ENCODE measurements around the gene SLC35E1.

- no peak for TF ChIP-seq CTCF (conservative IDR thresholded peaks at IDR 0.05; ENCODE audit: low read depth, low read length)
- TF ChIP-seq POLR2A (IDR thresholded peaks at IDR 0.05; ENCODE audit: low read depth, low read length): no peak
- no peak for TF ChIP-seq FOS (IDR thresholded peaks at IDR 0.05; ENCODE audit: low read depth, low read length)
- TF ChIP-seq MAZ (IDR thresholded peaks at IDR 0.05; ENCODE audit: borderline replicate concordance, low read depth, low read length): no peak
- TF ChIP-seq RAD21 (IDR thresholded peaks at IDR 0.05; ENCODE audit: low read length): no peak
Measured at GRCh38 chr19:16559780-16560276, 12.4 kb downstream of the SLC35E1 start.

Data from IMR-90 (cell line).